Islet precursor cell (in vitro differentiated cells): ENCODE data around the gene FAM3C.

Source experiments
- DNase-seq: peaks from one replicate; pipeline ENCODE4 v3.0.0-alpha.2; 2018

Gene FAM3C

DNA sequence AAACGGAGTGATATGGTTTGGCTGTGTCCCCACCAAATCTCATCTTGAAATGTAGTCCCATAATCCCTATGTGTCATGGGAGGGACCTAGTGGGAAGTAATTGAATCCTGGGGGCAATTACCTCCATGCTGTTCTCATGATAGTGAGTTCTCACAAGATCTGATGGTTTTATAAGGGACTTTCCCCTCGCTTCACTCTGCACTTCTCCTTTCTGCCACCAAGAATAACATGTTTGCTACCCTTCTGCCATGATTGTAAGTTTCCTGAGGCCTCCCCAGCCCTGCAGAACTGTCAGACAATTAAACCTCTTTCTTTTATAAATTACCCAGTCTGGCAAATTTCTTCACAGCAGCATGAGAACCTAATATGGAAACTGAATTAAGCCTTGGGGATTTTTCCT lies 19.1 kb downstream of the FAM3C start:
- DNase-seq, result no peak

DNA sequence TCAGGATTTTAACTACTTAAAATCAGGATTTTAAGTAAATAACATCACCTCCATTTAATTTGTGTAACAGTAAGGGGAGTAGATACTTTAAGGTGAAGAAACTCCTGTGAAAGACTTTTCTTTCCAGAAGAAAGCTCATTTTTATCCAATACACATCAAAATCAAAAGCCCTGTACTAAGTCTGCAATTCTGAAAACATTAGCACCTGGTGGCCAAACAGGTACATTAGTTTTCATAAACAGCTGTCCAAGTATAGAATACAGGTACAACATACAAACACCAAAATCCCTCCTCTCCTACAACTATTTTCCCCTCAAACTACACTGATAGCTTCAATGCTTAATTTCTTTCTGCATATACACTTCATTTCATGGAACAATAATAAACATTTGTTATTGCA lies 22.9 kb downstream of the FAM3C start:
- DNase-seq, result no peak

DNA sequence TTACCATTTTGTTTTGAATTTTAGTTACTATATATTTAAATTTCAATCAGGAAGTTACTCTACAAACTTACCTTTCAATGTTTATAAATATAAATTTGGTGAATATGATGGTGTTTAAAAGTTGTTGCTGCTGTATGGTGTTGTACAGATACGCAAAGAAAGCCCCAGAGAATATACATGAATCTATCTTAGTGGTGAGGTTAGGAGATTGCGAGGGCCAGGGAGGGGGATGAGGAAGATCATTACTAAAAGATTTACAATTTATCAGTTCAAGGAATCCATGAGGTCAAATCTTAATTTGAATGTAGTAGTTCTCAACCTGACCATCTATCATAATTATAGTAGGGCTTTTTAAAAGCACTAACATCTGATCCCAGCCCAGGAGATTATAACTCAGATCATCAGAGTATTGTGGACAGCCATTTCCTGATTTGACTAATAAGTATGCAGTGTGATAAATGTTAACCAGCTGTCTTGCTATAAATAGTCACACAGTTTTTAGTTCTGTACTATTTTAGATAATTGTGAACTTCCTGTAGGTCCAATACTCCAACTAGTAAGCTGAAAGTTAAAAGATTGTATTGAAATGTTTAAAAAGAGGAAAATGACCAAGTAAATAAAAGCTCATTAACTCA lies 23.6 kb downstream of the FAM3C start:
- DNase-seq, result no peak

DNA sequence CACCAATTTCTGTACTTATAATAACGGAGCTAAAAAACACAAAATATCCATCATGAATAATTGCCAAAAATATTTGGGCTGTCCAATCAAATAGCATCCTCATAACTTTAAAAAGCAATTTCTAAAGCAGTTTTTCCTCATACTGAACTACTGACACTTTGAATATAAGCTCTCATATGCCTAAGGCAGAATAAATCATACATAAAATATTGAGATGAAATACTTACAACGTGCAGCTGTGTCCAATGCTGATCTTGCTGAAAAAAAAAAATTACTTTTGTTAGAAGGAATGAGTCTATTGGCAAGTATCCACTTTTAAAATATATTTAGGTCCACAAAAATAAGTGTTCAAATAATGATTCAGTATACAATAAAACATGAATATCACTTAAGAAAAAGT lies 24.2 kb downstream of the FAM3C start:
- no peak for DNase-seq

DNA sequence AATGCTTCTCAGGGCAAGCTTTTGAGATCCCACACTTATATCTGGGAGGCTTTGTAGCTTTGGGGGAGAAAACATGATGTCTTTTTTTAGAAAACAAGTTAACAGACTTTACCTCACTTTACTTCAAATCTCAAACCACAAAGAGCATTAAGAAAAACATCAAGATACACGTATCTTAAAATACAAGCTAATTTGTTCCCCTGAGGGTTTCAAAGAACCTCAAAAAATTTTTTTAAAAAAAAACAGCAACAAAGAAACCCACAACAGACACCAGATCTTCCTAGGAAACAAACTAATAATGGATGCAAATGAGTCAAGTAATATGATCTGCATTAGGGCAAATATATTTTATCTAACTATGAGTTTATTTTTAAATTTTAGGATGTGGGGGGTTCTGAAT lies 24.7 kb downstream of the FAM3C start:
- no peak for DNase-seq

DNA sequence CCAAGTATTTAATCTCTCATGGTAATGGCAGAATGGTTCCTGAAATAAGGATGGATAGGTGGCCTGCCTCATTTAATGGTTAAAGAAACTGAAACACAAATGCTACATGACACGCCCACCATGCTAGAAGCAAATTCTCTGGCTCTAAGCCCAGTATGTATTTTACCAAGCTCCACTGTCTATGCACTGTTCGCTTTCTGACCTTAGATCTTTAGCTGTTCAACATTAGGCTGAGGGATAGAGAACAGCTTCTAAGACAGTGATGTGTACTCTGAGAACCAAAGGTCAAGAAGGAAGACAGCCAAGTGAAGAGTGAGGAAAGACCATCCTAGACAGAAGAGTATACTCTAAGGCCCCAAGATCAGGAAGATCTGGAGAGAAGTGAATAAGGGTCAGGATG lies 26.6 kb downstream of the FAM3C start:
- no peak for DNase-seq

DNA sequence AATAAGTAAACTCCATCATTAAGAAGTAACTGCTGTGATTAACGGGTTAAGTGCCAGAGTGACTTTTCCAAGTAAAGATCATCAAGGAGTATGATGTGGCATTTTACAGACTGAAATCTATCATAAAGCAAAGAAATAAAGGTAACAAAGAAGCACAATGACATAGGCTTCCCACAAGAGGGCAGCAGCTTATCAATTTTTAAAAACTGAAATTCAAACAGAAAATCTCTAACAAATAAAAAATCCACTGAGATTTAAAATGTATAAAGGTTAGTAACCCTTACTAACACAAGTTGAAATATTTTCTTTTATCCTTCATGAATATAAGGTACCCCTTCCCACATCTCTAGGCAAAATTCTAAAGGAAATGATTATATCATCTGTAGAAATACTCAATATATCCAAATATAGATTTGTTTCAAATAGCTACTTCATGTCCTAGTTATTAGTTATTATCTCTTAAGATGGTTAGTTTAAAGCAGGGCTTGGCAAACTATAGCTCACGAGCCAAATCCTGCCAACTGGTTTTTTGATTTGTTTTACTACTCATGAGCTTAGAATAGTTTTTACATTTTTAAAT lies 29.2 kb downstream of the FAM3C start:
- DNase-seq, result no peak

DNA sequence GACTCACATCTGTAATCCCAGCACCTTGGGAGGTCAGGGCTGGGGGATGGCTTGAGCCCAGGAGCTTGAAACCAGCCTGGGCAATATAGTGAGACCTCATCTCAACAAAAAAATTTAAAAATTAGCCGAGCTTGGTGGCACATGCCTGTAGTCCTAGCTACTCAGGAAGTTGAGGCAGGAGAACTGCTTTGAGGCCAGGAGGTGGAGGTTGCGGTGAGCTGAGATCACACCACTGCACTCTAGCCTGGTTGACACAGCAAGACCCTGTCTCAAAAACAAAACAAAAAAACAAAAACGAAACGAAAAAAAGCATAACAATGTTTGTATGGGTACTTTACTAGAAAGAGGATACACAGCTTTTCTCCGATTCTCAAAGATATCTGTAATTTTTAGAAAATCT lies 35.5 kb downstream of the FAM3C start:
- DNase-seq, result no peak

DNA sequence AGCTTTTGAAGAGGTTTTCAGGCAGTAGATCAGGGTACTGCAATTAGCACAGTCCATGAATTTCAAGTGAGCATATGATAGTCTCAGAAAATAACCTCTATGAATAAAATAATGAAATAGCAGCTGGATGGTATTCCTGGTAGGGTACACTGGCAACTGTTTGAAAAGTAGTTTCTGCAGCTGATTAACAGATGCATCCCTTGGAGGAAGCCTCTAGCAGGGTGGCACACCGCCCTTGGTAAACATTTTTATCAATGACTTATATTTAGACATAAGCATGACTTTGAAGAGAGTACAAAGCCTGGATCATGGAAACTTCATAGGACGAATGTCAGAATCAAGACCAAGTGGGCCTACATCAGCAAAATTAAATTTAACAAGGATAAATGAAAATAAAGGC lies 40.5 kb downstream of the FAM3C start:
- no peak for DNase-seq

DNA sequence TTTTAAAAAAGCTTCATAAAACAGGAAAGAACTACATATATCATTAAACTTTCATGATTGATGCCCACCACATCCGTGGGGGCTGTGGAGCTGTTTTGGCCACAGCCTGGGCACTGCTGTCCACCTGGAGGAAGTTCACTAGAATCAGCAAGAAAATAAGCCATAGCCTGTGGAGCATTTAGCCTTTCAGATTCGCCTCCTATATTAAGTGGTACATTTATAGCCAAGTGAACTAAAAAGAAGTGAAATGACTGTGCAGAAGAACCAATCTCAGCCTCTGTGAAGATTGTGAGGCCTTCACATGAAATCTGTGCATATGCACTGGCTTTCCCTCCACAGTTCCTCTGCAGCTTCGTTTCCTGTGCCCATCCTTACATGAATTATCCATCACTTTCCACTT lies 43.8 kb downstream of the FAM3C start:
- DNase-seq, result no peak

DNA sequence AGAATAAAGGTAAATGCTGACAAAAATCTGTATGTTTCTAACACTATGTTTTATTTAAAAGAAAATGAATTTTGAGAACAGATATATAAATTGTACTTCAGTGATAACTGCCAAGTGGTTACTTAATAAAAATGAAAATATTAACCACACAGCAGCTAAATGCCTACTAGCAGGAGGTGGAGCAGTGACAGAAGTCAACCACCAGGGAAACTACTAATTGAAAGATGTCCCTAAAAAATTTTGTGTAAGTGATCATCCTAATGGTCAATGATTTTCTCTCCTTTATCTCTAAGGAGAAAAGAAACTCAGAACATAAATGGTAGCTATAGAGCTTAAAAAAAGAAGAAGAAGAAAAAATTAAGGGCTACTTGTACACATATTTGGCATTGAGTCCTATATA lies 44.4 kb downstream of the FAM3C start:
- DNase-seq, result no peak

DNA sequence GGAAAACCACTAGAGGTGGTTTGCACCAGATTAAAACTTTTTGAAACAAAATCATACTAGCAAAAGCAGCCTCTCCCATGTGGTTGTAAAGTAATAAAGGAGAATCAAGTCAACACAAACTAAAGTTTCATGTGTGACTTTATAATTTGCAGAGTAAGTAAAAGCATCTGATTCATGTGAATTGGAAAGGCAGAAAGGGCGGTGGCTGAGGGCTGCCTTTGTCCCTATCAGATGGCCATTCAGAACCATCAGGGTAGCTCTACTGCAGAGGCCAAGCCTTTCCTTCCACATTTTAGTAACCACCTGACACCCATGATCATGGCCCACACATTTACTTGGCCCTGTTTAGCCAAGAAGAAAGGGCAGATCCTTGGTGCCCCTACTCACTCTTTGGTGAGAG lies 51.6 kb downstream of the FAM3C start:
- DNase-seq, result no peak

DNA sequence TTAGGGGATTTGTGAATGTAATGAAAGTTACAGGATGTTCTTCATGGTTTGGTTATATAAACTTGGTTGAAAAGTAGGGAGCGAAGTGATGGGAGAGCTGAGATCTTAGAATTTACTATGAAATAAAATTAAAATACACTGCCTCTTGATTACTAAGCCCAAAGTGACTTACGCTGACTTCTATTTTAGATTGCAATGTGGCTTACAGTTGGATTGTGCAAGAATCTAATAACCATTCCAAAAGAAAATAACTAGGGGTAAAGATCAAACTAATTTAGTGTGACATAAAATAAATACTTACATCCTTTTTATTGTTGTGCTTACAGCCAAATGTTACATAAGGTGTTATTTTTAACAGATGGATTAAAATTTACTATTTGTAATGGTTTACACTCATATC lies 52.0 kb downstream of the FAM3C start:
- DNase-seq, result no peak

DNA sequence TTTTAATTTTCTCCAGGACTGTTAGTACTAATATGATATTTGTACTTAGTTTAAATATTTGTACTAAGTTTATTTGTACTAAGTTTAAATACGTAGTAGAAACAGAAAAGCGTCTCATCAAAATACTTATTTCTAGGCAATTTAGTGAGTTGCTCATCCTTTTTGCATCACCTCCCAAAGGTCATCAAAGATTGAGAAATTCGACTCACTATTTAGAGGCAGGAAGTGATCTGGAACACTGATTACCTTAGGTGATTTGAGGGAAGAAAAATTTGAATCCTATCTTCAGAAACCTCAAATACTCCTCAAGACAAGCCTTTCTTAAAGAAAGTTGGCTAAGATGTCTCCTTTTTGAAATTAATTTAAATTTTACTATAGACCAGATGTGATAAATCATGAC lies 52.8 kb downstream of the FAM3C start:
- no peak for DNase-seq

DNA sequence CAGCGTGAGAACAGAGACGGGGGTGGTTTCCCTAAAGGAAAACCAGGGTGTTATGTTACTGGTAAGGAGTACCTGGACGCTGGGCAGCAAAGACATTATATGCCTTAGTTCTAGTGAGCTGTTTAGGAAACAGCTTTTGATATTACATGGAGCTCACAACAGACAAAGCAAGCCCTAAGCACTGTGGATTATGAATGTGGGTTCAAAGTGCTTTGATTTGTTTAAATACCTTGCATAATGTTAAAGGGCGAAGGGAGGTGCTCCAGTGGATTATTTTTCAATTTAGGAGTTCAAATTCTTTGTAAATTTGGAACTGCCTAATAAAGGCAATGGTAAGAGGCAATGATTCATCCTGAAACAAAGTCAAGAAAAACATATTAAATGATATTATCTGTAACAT lies 53.5 kb downstream of the FAM3C start:
- no peak for DNase-seq

DNA sequence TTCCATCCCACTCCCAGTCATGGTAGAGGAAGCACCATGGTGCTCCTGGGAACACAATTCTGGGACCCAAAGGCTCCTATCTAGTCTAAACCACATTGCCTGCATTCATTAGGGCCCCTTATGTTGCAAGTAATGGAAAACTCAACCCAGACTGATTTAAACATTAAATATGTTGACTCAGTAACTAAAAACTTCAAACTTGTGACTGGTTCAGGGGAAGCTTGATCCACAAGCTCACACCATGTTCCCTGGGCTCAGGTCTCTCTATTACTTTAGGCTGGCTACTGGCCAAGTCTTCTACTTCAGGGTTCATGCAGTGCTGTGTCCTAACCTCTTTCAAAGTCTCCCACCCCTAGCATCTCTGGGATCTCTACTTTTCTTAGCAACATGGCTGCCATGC lies 54.2 kb downstream of the FAM3C start:
- no peak for DNase-seq

DNA sequence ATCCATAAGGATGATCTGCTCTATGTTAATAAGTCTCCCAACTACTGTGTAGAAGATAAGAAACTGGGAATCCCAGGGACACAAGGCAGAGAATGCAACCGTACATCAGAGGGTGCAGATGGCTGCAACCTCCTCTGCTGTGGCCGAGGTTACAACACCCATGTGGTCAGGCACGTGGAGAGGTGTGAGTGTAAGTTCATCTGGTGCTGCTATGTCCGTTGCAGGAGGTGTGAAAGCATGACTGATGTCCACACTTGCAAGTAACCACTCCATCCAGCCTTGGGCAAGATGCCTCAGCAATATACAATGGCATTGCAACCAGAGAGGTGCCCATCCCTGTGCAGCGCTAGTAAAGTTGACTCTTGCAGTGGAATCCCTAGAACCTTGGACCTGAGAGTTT lies 57.0 kb downstream of the FAM3C start:
- no peak for DNase-seq

DNA sequence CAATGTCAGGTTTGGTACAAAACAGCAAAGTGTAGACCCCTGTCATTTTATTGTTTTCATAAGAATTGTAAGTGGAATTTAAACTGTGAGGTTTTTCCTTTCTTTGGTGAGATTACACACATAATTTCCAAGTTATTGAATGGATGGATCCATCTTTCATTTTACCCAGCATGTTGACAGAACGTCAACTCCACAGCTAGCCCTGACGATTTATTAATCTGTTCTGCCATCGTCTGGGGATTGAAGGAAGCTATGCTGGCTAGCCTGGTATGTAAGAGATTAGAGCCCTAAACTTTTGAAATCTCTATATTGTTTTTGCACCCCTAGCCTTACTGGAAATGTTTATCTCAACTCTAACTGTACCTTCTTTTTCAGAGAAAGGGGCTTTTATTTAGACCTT lies 58.7 kb downstream of the FAM3C start:
- DNase-seq, result no peak

DNA sequence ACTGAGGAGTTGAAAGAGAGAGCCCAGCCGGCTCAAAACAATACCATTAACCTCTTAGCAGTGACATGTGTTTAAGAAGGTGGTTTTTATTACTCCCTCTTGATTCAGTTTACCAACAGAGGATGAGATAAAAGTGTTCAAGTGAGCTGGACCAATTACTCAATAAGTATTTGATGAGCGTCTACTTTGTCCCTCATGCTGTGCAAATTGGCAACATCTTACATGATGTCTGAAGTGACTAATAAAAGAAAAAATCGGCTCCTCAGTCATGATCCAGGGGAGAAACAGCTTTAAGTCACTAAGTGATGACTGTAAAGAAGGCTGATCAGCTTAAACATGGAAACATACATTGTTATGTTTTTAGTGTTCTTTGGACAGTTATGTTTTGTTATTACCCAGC lies 59.5 kb downstream of the FAM3C start:
- no peak for DNase-seq

DNA sequence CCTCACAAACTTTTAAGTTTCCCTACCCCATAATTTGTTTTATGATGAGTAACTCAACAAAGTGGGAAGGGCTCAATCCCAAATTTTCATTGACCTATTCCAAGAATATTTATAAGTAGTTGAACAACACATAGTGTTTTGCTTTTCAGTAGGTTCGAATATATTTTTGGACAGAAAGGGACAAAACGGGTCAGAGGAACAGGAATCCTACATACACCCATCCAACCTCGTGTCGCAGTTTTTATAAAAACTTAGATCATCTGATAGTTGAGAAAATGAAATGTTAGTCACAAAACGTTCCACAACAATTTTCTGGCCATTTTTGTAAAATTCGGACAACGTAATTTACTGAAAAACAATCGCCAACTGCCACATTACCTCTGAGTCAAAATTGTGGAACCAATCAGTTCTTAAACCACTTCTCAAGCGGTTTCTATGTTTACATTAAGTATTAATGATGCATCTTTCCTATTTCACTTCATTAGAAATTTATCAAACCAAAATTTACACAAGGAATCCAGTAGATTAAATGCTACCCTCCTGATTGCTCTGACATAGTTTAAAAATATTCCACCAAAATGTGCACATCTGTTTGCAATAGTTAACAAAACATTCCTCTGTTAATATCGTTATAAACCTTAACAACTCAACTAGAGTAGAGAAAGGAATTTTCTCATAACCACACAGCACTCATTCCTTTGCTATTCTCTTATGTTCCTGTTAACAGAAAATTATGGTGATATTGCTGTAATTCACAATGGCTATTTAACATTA lies 61.0 kb downstream of the FAM3C start:
- DNase-seq, result no peak

DNA sequence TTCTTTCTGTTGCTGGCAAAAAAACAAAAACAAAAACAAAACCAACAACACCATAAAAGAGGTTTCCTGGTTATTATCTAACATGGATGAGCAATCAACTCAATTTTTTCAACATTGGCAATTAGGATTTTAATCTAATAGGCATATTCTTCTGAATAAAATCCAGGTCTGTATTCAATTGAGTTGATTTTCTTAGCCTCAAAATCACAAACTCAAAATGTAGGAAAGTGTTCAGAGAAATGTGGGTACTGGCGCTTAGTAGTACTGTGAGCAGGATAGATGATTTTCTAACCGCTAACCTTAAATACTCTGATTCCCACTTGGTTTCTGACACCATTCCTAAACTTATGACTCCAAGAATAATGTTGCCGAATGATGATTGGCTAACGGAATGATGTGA lies 61.7 kb downstream of the FAM3C start:
- no peak for DNase-seq

DNA sequence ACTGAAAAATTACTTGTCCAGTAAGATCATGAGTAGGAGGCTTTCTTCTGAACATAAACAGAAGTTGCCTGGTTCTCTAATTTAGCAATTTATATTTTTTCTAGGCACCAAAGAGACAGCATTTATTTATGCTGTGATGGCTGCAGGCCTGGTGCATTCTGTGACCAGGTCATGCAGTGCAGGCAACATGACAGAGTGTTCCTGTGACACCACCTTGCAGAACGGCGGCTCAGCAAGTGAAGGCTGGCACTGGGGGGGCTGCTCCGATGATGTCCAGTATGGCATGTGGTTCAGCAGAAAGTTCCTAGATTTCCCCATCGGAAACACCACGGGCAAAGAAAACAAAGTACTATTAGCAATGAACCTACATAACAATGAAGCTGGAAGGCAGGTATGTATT lies 64.5 kb downstream of the FAM3C start:
- no peak for DNase-seq

DNA sequence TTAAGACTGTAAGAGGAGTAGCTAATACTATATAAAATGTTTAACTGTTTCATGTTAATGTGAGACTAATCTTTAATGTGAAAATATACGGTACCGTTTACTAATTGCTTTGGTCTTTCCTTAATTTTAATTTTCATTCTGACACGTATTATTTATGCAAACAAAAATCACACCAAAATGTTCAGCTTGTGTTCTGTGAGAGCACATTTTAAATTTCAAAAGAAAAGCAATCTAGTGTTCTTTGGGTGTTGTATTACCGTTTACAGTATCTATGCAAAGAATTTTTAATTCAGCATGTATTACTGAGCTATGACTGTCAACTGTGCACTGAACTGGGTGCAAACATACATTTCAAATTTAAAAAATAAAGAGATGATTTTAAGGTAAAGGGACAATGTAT lies 65.1 kb downstream of the FAM3C start:
- DNase-seq, result no peak

DNA sequence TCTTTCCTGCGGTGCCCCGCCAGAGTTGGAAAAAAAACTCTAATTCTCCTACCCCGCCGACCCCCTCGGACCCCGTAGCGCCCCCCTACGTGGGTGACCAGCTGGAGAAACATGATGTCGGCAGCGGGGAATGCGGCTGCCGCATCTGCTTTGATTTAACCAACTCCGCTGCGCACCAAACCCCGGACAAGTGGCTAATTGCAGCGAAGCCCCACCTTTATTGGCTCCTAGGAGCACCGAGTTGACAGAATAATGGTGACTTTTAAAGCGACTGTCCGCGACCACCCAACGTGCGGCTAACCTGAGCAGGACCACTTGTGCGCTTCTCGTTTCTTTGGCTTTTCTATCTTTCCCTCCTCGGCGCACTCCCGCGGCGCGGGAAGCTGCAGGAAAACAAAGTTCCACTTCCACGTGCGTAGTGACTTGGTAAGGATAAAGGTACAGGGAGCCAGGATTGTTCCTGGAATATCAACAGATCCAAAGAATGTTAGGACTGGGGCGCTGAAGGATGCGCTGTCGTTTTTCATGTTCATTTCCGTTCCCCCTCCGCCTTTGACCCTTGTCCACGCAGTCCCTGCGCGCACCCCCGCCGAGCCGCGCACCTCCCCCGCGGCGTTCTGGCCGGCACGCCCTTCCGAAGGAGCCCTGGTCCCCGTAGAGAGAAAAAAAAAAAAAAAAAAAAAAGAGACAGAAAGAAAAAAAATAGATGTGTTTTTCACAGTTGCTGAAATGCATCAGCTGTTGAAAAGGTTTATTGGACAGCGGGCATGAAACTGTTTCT lies 65.9 kb downstream of the FAM3C start:
- DNase-seq, result peak; percentile 66
